ENCODE data around the gene TMEM129. TPM values are rescaled to one million over a fixed set of nuclear protein-coding genes. Genes with fewer than 3 reads are reported as not detected.
A peak's percentile ranks its signal among the peaks of the same experiment; 100 is the strongest.

Gene TMEM129
- total and polyA plus RNA-seq, 2 experiments from 2014 or later, result 137 to 174 TPM

GRCh38 chr4:1756079-1756478 is 35.0 kb upstream of the TMEM129 start:
- no peaks in the 10 kb centered on the region for H3K36me3 ChIP-seq
- no peaks in the 10 kb centered on the region for H3K9me3 ChIP-seq (ENCODE audit: low read depth)
- no peak overlapping the region for H3K4me3 ChIP-seq
- peaks cover 11% of the 10 kb centered on the region for H3K4me1 ChIP-seq (ENCODE audit: low read depth)
- no peak for DNase-seq (ENCODE audit: low read depth in 1 of 2, low spot score in 1 of 2)
- H3K27me3 ChIP-seq, result no peaks in the 10 kb centered on the region
- no peak overlapping the region for H3K27ac ChIP-seq
- TF ChIP-seq, protein P1, sequence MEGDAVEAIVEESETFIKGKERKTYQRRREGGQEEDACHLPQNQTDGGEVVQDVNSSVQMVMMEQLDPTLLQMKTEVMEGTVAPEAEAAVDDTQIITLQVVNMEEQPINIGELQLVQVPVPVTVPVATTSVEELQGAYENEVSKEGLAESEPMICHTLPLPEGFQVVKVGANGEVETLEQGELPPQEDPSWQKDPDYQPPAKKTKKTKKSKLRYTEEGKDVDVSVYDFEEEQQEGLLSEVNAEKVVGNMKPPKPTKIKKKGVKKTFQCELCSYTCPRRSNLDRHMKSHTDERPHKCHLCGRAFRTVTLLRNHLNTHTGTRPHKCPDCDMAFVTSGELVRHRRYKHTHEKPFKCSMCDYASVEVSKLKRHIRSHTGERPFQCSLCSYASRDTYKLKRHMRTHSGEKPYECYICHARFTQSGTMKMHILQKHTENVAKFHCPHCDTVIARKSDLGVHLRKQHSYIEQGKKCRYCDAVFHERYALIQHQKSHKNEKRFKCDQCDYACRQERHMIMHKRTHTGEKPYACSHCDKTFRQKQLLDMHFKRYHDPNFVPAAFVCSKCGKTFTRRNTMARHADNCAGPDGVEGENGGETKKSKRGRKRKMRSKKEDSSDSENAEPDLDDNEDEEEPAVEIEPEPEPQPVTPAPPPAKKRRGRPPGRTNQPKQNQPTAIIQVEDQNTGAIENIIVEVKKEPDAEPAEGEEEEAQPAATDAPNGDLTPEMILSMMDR (IDR thresholded peaks at IDR 0.05; ENCODE audit: low read depth, low read length), result no peak

- TF ChIP-seq, protein P1 (IDR thresholded peaks at IDR 0.05; ENCODE audit: low read depth, low read length), result no peak
- no peak overlapping the region for H3K4me3 ChIP-seq
- H3K27me3 ChIP-seq, result no peaks in the 10 kb centered on the region
- H3K9me3 ChIP-seq (ENCODE audit: low read depth), result no peaks in the 10 kb centered on the region
- no peak for DNase-seq (ENCODE audit: low read depth in 1 of 2, low spot score in 1 of 2)
- no peaks in the 10 kb centered on the region for H3K36me3 ChIP-seq
- H3K27ac ChIP-seq, result no peak overlapping the region
- peaks cover 11% of the 10 kb centered on the region for H3K4me1 ChIP-seq (ENCODE audit: low read depth)
Measured at GRCh38 chr4:1755297-1755696, 34.2 kb upstream of the TMEM129 start.

DNA sequence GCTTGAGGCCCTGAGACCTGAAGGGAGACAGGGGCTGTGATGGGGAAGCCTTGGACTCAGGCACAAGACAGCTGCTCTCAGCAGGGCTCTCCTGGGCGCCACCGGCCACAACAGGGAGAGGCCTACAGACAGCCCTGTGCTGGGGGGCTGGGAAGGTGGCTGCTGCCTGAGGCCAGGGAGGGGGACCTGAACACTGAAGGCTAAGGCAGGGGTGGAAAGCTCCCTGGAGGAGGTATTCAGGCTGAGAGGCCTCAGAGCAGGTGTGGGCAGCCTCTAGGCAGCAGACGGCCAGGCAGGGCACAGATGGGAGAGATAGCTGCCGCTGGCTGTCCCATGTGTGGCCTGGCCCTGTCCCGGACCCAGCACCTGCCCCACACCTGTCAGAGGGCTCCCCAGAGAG is 33.2 kb upstream of the TMEM129 start:
- no peaks in the 10 kb centered on the region for H3K27me3 ChIP-seq
- peak overlapping the region; percentile 64 for H3K27ac ChIP-seq
- H3K4me3 ChIP-seq, result no peak overlapping the region
- no peaks in the 10 kb centered on the region for H3K36me3 ChIP-seq
- TF ChIP-seq, protein P1 (IDR thresholded peaks at IDR 0.05; ENCODE audit: low read depth, low read length), result no peak
- H3K4me1 ChIP-seq (ENCODE audit: low read depth), result peaks cover 11% of the 10 kb centered on the region
- DNase-seq (ENCODE audit: low read depth in 1 of 2, low spot score in 1 of 2), result no peak
- no peaks in the 10 kb centered on the region for H3K9me3 ChIP-seq (ENCODE audit: low read depth)

GRCh38 chr4:1753697-1754311 is 32.7 kb upstream of the TMEM129 start:
- H3K4me3 ChIP-seq, result no peak overlapping the region
- no peak for DNase-seq (ENCODE audit: low read depth in 1 of 2, low spot score in 1 of 2)
- peak overlapping the region; percentile 64 for H3K27ac ChIP-seq
- TF ChIP-seq, protein P1 (IDR thresholded peaks at IDR 0.05; ENCODE audit: low read depth, low read length), result no peak
- H3K27me3 ChIP-seq, result no peaks in the 10 kb centered on the region
- H3K4me1 ChIP-seq (ENCODE audit: low read depth), result peaks cover 11% of the 10 kb centered on the region
- no peaks in the 10 kb centered on the region for H3K9me3 ChIP-seq (ENCODE audit: low read depth)
- H3K36me3 ChIP-seq, result no peaks in the 10 kb centered on the region

GRCh38 chr4:1753294-1753696 is 32.2 kb upstream of the TMEM129 start:
- DNase-seq (ENCODE audit: low read depth in 1 of 2, low spot score in 1 of 2), result no peak

More at GRCh38 chr4:1753294-1753696, 32.2 kb upstream of the TMEM129 start:
- H3K4me1 ChIP-seq (ENCODE audit: low read depth), result peaks cover 11% of the 10 kb centered on the region
- no peak overlapping the region for H3K4me3 ChIP-seq
- H3K36me3 ChIP-seq, result no peaks in the 10 kb centered on the region
- TF ChIP-seq, protein P1 (IDR thresholded peaks at IDR 0.05; ENCODE audit: low read depth, low read length), result no peak
- no peaks in the 10 kb centered on the region for H3K27me3 ChIP-seq
- H3K27ac ChIP-seq, result no peak overlapping the region
- H3K9me3 ChIP-seq (ENCODE audit: low read depth), result no peaks in the 10 kb centered on the region
